Activated T-cell treated with anti-CD3 and anti-CD28 coated beads for 4 hours (primary cell): ENCODE measurements around the gene FKBP7.
A peak's percentile ranks its signal among the peaks of the same experiment; 100 is the strongest.
"Not testable (repeated sequence)": the region's sequence is repeated elsewhere in the genome, so short reads cannot be mapped to it uniquely, and the experiment has no call there.

ENCODE experiments used
- DNase-seq: peaks from one replicate; pipeline ENCODE4 v3.0.0-alpha.2; 2020

Gene FKBP7

GRCh38 chr2:178478439-178479274 lies at the start of gene FKBP7:
FKBP7 (minus strand) TSS chr2:178478600; CDS start chr2:178478499, 101 bp downstream.
- DNase-seq: peak; percentile 75

GRCh38 chr2:178527592-178527991 lies 49.2 kb upstream of the FKBP7 start:
- no peak for DNase-seq

GRCh38 chr2:178526256-178526655 lies 47.9 kb upstream of the FKBP7 start:
- no peak for DNase-seq

GRCh38 chr2:178525460-178525859 lies 47.1 kb upstream of the FKBP7 start:
- not testable (repeated sequence) for DNase-seq

- not testable (repeated sequence) for DNase-seq
These were observed 46.6 kb upstream of the FKBP7 start for GRCh38 chr2:178525010-178525409.

GRCh38 chr2:178523596-178524134 lies 45.3 kb upstream of the FKBP7 start:
- DNase-seq: no peak

GRCh38 chr2:178522950-178523595 lies 44.7 kb upstream of the FKBP7 start:
- peak; percentile 77 for DNase-seq

- DNase-seq: no peak
These were observed 43.1 kb upstream of the FKBP7 start for GRCh38 chr2:178521304-178522150.

- no peak for DNase-seq
These were observed 39.1 kb upstream of the FKBP7 start for GRCh38 chr2:178517496-178517895.

- DNase-seq: no peak
These were observed 36.3 kb upstream of the FKBP7 start for GRCh38 chr2:178514664-178515063.

- no peak for DNase-seq
These were observed 35.5 kb upstream of the FKBP7 start for GRCh38 chr2:178513876-178514275.

- DNase-seq: no peak
These were observed 34.1 kb upstream of the FKBP7 start for GRCh38 chr2:178512484-178512883.

GRCh38 chr2:178510384-178510783 lies 32.0 kb upstream of the FKBP7 start:
- no peak for DNase-seq

GRCh38 chr2:178508646-178509045 lies 30.2 kb upstream of the FKBP7 start:
- DNase-seq: no peak

GRCh38 chr2:178506949-178507348 lies 28.5 kb upstream of the FKBP7 start:
- DNase-seq: no peak

GRCh38 chr2:178506524-178506923 lies 28.1 kb upstream of the FKBP7 start:
- no peak for DNase-seq

- no peak for DNase-seq
These were observed 27.7 kb upstream of the FKBP7 start for GRCh38 chr2:178506101-178506500.

GRCh38 chr2:178502751-178503150 lies 24.4 kb upstream of the FKBP7 start:
- no peak for DNase-seq

GRCh38 chr2:178499640-178500039 lies 21.2 kb upstream of the FKBP7 start:
- no peak for DNase-seq

GRCh38 chr2:178498137-178498536 lies 19.7 kb upstream of the FKBP7 start:
- DNase-seq: no peak

- no peak for DNase-seq
These were observed 17.6 kb upstream of the FKBP7 start for GRCh38 chr2:178496049-178496448.

GRCh38 chr2:178491612-178492011 lies 13.2 kb upstream of the FKBP7 start:
- DNase-seq: no peak

- no peak for DNase-seq
These were observed 7.0 kb upstream of the FKBP7 start for GRCh38 chr2:178485356-178485755.
